Mammary microvascular endothelial cell (primary cell): ENCODE measurements around the gene TRIM27. TPM values are rescaled to one million over a fixed set of nuclear protein-coding genes. Genes with fewer than 3 reads are reported as not detected.

Source experiments
- total RNA-seq: library from RNA; depleted of rRNA; stranded (reverse); fragments of >200 nt; gene quantifications from 2 replicates; pipeline ENCODE4 v1.2.3, GENCODE V29; 2015

The TRIM27 gene, protein sequence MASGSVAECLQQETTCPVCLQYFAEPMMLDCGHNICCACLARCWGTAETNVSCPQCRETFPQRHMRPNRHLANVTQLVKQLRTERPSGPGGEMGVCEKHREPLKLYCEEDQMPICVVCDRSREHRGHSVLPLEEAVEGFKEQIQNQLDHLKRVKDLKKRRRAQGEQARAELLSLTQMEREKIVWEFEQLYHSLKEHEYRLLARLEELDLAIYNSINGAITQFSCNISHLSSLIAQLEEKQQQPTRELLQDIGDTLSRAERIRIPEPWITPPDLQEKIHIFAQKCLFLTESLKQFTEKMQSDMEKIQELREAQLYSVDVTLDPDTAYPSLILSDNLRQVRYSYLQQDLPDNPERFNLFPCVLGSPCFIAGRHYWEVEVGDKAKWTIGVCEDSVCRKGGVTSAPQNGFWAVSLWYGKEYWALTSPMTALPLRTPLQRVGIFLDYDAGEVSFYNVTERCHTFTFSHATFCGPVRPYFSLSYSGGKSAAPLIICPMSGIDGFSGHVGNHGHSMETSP
- 52.1 and 55.1 TPM in 2 replicates for total RNA-seq

DNA sequence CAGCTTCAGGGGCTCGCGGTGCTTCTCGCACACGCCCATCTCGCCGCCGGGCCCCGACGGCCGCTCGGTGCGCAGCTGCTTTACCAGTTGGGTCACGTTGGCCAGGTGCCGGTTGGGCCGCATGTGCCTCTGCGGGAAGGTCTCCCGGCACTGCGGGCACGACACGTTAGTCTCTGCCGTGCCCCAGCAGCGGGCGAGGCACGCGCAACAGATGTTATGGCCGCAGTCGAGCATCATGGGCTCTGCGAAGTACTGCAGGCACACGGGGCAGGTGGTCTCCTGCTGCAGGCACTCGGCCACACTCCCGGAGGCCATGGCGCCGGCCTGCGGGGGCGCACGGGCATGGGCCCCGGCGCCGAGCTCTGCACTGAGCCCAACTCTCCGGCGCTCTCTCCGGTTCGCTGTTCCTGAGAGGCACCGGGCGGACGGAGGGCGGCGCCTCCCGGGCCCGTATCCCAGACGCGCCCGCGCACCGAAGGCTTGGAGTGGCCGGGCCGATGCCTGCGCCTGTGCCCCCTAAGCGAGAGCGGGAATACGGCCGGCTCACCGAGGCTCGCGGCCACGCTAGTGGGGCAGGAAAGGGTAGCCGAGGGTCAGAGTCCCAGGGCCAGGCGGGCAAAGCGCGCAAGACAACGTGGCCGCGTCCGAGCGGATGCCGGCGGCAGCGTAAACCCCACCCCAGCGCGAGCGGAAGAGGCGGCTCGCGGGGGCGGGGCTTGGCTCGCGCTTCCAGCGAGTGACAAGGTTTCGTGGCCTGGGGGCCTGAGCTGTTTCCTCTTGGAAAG lies at the start of gene TRIM27:
Gene TRIM27, minus strand, starts transcription at position 668 of the 785 bp plus-strand sequence. Its CDS starts 353 bp downstream, at position 315.

Other genes with a start within 250 kb of the TRIM27 start
- 0.27 and 0.39 TPM in 2 replicates for gene ZNF311, start 81.3 kb upstream of the TRIM27 start, total RNA-seq
- not detected in 2 replicates for gene OR2W1, start 121.2 kb upstream of the TRIM27 start, total RNA-seq
- gene OR2B3, start 163.3 kb upstream of the TRIM27 start, total RNA-seq = not detected in 2 replicates
- gene OR2J1, start 175.5 kb upstream of the TRIM27 start, total RNA-seq = not detected in 2 replicates
- not detected in 2 replicates for gene OR2J3, start 184.1 kb upstream of the TRIM27 start, total RNA-seq
- not detected in 2 replicates for gene OR2J2, start 246.9 kb upstream of the TRIM27 start, total RNA-seq